Pancreas (tissue), 10 donors: ENCODE results near the gene KLK8. TPM values are rescaled to one million over a fixed set of nuclear protein-coding genes. Genes with fewer than 3 reads are reported as not detected.

ENCODE experiments used
- ATAC-seq, 4 donors: fragments of 200-7000 bp; cut with Tn5 transposase; one replicate each; pipeline versions ENCODE4 v1.8.0 to v1.9.1; 2020; ENCODE audit warnings: mild to moderate bottlenecking in 4 of 4, moderate library complexity in 4 of 4
- DNase-seq, 6 donors: peaks; one replicate each; pipeline ENCODE4 v3.0.0-alpha.2; 2020
- FAIRE-seq: peaks from 2 replicates; lab custom pipeline; 2012; peaks lifted over from hg19 to GRCh38; lab: Jason Lieb, UNC
- H3K27ac ChIP-seq, 4 donors: fragments of 200-600 bp; sonication (generic); 1 replicate in 3 of 4; 2 replicates in 1 of 4; pipeline versions ENCODE4 v1.5.0 to v1.8.0; 2020
- H3K27me3 ChIP-seq, 4 donors: fragments of 200-600 bp; one replicate each; pipeline ENCODE4 v1.8.0; 2021
- H3K36me3 ChIP-seq, 3 donors: fragments of 200-600 bp; sonication (generic) in 1 of 3; one replicate each; pipeline versions ENCODE4 v1.5.0 to v1.8.0; 2020 to 2021
- H3K4me1 ChIP-seq, 3 donors: fragments of 200-600 bp; one replicate each; pipeline ENCODE4 v1.8.0; 2021
- H3K4me3 ChIP-seq, 4 donors: fragments of 200-600 bp; sonication (generic) in 2 of 4; one replicate each; pipeline versions ENCODE4 v1.5.0 to v1.8.0; 2020 to 2021
- H3K9me3 ChIP-seq, 4 donors: fragments of 200-600 bp; one replicate each; pipeline ENCODE4 v1.8.0; 2021
- WGBS, 2 donors: extraction: QIAGEN DNeasy Blood & Tissue Kit; methylation state at CpG; one replicate each; pipeline ENCODE4 v1.1.7; 2013; 5-methylcytosine and 5-hydroxymethylcytosine counted together
- intact Hi-C, 3 donors: fragments of 100-400 bp; cut with DNase I; formaldehyde crosslinking; loops; one replicate each; pipeline versions ENCODE4 v1.11.1 to v1.14.2; 2022
- polyA plus RNA-seq, 2 donors: library from polyadenylated mRNA; stranded (reverse); fragments of 200-250 nt; gene quantifications; one replicate each; pipeline ENCODE4 v1.2.3, GENCODE V29; 2013
- total RNA-seq, 6 donors: library from RNA; stranded (reverse); fragmentation: NEBNext Ultra II Directional in 4 of 6; extraction: Animal tissue kit (Norgen Biotek cat#: 25700) in 4 of 6; gene quantifications; one replicate each; pipeline versions ENCODE4 v1.2.1 to v1.2.4, GENCODE V29; 2021 to 2023
- TF ChIP-seq, protein P1 (sequence below), 4 donors: fragments of 200-600 bp; sonication (generic) in 3 of 4; IDR thresholded peaks; one replicate each; pipeline versions ENCODE4 v1.5.0 to v1.8.0; 2021; ENCODE audit warnings: antibody characterized with exemption in 4 of 4
- donor health status: healthy with polysubstance abuse.
- donor health status: DM: no; HTN: no; CAD: no; lungs with moderate emphysema.
- donor health status: DM: no; HTN: no; CAD: no.
- donor health status: control.
- donor health status: control.
- donor health status: Bipolar disorder and iron deficiency.
- donor health status: DM: yes; HTN: yes; CAD: no.
- donor health status: DM: no; HTN: no; CAD: no.
- donor health status: DM: no; HTN: no; CAD: no.
- donor health status: DM: yes; HTN: yes; CAD: no.

The KLK8 gene
- total and polyA plus RNA-seq, 8 donors = not detected

GRCh38 chr19:51025809-51026553 is 24.6 kb upstream of the KLK8 start:
- TF ChIP-seq, protein P1, sequence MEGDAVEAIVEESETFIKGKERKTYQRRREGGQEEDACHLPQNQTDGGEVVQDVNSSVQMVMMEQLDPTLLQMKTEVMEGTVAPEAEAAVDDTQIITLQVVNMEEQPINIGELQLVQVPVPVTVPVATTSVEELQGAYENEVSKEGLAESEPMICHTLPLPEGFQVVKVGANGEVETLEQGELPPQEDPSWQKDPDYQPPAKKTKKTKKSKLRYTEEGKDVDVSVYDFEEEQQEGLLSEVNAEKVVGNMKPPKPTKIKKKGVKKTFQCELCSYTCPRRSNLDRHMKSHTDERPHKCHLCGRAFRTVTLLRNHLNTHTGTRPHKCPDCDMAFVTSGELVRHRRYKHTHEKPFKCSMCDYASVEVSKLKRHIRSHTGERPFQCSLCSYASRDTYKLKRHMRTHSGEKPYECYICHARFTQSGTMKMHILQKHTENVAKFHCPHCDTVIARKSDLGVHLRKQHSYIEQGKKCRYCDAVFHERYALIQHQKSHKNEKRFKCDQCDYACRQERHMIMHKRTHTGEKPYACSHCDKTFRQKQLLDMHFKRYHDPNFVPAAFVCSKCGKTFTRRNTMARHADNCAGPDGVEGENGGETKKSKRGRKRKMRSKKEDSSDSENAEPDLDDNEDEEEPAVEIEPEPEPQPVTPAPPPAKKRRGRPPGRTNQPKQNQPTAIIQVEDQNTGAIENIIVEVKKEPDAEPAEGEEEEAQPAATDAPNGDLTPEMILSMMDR (IDR thresholded peaks at IDR 0.05) = no peak
- no peaks in the 10 kb centered on the region for H3K27me3 ChIP-seq
- H3K4me3 ChIP-seq = peak overlapping the region in 3 of 4 donors; percentile 27 to 49 (median 34)
- WGBS, 2 donors = 29 to 41% methylated on average over 18 of the region's 18 CpGs
- no peaks in the 10 kb centered on the region for H3K9me3 ChIP-seq
- no peak for FAIRE-seq
- peak; percentile 58 to 72 (median 70) for ATAC-seq
- peak in 4 of 6 donors; percentile 20 to 63 (median 39) for DNase-seq
- intact Hi-C loops = loop anchor here in 1 of 3 donors (5.0 kb wide), 1 partner anchor 66 kb away; no protein-coding TSS in a partner anchor
- H3K27ac ChIP-seq = peak overlapping the region; percentile 37 to 68 (median 59)
- no peaks in the 10 kb centered on the region for H3K36me3 ChIP-seq
- H3K4me1 ChIP-seq = peaks cover 0 to 12% (median 0%) of the 10 kb centered on the region in 3 donors

DNA sequence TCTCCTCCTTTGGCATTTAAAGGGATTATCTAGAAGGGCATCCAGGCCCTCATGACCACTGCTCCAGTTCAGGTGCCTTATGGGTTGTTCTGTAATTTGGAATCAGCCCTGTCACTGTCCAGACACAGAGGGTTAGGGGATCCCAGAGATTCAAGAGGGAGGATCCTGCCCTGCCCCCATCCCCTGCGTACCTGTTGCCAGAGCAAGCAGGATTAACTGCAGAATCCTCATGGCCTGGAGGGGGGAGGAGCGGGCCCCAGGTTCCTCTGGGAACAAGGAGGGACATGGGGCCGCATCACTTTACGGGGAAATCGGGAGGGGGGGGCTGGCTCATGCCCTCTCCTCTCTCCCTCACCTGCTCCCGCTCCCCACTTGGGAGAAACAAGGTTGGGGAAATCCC is 24.0 kb upstream of the KLK8 start:
- Histone ChIP-seq H3K4me1 (peaks cover 0 to 12% (median 0%) of the 10 kb centered on the region in 3 donors), H3K4me3 (peak overlapping the region in 2 of 4 donors; percentile 34 to 49), H3K27me3 (no peaks in the 10 kb centered on the region), H3K27ac (peak overlapping the region in 2 of 4 donors; percentile 62 to 68), H3K9me3 (no peaks in the 10 kb centered on the region), H3K36me3 (no peaks in the 10 kb centered on the region)
- ATAC-seq = peak in 1 of 4 donors; percentile 10
- intact Hi-C loops = loop anchor here in 1 of 3 donors (5.0 kb wide), 1 partner anchor 67 kb away; no protein-coding TSS in a partner anchor
- TF ChIP-seq, protein P1 (IDR thresholded peaks at IDR 0.05) = no peak
- DNase-seq = no peak
- 37 to 74% methylated on average over 6 of the region's 6 CpGs for WGBS, 2 donors
- no peak for FAIRE-seq

GRCh38 chr19:51024924-51025323 is 23.5 kb upstream of the KLK8 start:
- H3K9me3 ChIP-seq = no peaks in the 10 kb centered on the region
- ATAC-seq (no peak), DNase-seq (peak in 1 of 6 donors; percentile 44), FAIRE-seq (no peak)
- H3K27me3 ChIP-seq = no peaks in the 10 kb centered on the region
- no peaks in the 10 kb centered on the region for H3K36me3 ChIP-seq
- intact Hi-C loops = loop anchor here in 2 of 3 donors (5.0 kb wide), 1 partner anchor 67 kb away; no protein-coding TSS in a partner anchor
- WGBS, 2 donors = 14 to 30% methylated on average over 5 of the region's 5 CpGs
- H3K4me1 ChIP-seq = peaks cover 0 to 12% (median 0%) of the 10 kb centered on the region in 3 donors
- H3K4me3 ChIP-seq = no peak overlapping the region
- TF ChIP-seq, protein P1 (IDR thresholded peaks at IDR 0.05) = no peak
- peak overlapping the region in 2 of 4 donors; percentile 62 to 68 for H3K27ac ChIP-seq

GRCh38 chr19:51023946-51024345 is 22.5 kb upstream of the KLK8 start:
- peak in 2 of 6 donors; percentile 28 to 40 for DNase-seq
- H3K36me3 ChIP-seq = no peaks in the 10 kb centered on the region
- peaks cover 0 to 12% (median 0%) of the 10 kb centered on the region in 3 donors for H3K4me1 ChIP-seq
- FAIRE-seq = no peak
- no peaks in the 10 kb centered on the region for H3K9me3 ChIP-seq
- TF ChIP-seq, protein P1 (IDR thresholded peaks at IDR 0.05) = no peak
- no peak for ATAC-seq
- no peak overlapping the region for H3K4me3 ChIP-seq
- no peaks in the 10 kb centered on the region for H3K27me3 ChIP-seq
- WGBS, 2 donors = 79 to 80% methylated on average over 11 of the region's 11 CpGs
- intact Hi-C loops = loop anchor here in 1 of 3 donors (5.0 kb wide), 1 partner anchor 68 kb away; no protein-coding TSS in a partner anchor
- H3K27ac ChIP-seq = no peak overlapping the region
